Activated CD4-positive, alpha-beta T cell treated with anti-CD3 and anti-CD28 coated beads, Interleukin-2, Interleukin-4, amounts not matched to agents 100 ng/mL and 50 ng/mL, durations not matched to agents 16 hours and 8 hours (primary cell): ENCODE results near the gene VWA7.

Source experiments
- DNase-seq: peaks from one replicate; pipeline ENCODE4 v3.0.0-alpha.2; 2020; ENCODE audit warnings: low spot score

Gene VWA7

DNA sequence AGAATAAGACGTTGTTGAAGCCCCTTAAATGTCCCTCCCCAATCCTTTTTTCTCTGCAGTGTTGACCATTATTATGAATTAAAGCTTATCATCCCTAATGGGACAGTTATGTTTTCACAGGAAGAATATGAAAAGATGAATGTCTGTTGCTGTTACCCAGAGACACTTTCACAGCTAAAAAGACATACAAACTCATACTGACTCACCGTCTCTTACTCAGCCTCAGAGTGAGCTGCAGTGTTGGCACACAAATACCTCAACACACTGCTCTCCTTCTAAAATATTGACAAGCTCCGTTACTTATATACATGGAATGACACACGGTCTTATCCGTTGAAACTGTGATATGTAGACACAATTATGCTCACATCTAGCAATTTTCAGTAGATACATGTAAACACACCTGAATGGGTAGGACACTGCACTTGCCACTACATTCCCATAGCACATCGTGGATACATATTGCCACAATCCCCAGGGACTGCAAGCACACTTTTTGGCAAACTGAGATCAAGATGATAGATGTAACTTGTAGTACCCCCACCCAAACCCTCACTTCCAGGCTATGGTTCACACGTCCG, 24.3 kb downstream of the VWA7 start:
- DNase-seq: no peak

DNA sequence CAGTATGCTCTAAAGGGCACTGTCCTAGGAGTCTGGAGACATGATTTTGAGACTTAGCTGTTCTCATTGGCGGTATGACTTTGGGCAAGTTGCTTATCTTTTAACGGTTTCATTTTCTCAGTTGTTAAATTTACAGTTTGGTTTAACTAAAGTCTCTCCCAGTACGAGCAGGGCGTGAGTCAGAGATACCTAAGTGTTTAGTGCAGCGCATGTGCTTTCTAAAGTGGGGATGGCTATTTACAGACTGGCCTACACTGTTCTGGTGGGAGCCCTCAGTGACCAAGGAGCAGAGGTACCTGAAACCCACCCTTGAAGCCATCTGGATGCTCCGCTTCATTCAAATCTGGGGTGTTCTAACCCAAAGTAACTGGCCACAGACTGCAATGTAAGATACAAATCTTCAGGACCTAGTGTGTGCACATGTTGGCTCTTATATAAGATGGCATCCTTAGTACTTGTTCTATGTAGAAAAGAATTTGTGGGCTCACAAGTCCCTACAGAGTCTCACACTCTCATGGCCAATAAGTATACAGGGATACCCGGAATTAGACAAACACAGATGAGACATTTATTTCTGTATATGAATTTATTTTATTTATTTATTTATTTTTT, 26.6 kb downstream of the VWA7 start:
- no peak for DNase-seq

DNA sequence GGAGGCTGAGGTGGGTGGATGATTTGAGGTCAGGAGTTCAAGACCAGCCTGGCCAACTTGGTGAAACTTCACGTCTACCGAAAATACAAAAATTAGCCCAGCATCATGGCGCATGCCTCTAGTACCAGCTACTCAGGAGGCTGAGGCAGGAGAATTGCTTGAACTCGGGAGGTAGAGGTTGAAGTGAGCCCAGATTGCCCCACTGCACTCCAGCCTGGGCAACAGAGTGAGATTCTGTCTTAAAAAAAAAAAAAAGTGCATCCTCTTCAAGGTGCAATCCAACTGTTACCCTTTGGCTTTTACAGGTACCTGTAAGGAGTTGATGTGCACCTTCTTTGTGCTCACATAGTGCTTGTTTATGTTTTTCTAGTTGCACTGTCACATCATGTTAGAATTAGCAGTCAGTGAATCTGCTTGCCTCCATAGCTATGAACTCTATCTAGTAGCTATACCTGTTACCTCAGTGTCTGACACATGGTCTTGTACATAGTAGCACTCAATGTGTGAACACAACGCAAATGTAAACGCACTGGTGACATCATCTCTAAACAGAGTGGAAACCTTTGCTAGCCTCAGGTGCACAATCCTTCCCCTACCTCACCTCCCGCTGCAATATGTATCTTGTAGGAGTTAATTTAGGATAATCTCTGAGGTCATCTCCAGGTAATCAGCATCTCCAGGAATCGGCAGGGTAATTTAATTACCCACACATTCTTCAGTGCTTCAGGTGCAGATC, 27.7 kb downstream of the VWA7 start:
- DNase-seq: no peak

DNA sequence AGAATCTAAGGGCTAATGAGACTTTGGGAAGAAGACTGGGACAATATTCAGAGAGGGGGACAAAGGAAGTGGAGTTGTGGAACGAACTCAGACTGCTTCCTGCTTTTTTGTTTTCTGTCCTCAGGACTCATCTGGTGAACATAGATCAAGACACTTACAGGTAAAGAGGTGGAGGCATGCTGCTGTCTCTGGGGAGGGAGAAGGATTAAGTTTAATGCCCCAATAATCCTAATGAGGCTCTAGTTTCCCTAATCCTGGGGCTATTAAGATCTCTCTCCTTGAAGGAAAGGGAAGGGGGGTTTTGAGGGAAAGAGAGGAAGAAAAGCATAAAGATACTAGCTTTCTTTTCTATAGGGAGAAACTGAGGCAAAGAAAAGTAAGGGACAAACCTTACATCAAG, 32.7 kb downstream of the VWA7 start:
- DNase-seq: no peak

DNA sequence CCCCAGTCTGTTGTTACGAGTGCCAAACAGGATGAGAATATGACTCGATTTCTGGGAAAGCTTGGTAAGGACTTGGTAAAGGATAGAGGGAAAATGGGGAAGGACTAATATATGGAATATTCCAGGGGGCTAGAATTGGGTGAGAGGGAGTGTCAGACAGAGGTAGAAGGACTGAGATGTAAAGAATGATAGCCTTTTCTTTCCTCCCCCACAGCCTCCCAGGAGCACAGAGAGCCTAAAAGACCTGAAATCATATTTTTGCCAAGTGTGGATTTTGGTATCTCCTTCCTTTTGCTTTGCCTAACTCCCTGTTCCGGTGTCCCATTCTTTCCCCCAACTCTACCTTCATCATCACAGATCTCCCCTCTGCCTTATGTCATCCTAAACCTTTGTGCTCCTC, 34.2 kb downstream of the VWA7 start:
- DNase-seq: no peak

DNA sequence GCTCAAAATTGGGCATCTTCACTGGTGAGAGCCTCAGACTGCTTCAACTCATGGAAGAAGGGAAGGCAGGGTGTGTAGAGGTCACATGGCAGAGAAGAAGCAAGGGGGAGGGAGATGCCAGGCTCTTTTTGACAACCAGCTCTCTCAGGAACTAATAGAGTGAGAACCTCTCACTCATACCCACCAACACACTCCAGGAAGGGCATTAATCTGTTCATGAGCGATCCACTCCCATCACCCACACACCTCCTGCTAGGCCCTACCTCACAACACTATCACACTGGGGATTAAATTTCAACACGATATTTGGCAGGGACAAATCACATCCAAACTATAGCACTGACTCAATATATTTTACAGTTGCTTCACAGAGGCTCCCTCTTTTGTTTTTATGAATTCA, 35.3 kb downstream of the VWA7 start:
- no peak for DNase-seq

DNA sequence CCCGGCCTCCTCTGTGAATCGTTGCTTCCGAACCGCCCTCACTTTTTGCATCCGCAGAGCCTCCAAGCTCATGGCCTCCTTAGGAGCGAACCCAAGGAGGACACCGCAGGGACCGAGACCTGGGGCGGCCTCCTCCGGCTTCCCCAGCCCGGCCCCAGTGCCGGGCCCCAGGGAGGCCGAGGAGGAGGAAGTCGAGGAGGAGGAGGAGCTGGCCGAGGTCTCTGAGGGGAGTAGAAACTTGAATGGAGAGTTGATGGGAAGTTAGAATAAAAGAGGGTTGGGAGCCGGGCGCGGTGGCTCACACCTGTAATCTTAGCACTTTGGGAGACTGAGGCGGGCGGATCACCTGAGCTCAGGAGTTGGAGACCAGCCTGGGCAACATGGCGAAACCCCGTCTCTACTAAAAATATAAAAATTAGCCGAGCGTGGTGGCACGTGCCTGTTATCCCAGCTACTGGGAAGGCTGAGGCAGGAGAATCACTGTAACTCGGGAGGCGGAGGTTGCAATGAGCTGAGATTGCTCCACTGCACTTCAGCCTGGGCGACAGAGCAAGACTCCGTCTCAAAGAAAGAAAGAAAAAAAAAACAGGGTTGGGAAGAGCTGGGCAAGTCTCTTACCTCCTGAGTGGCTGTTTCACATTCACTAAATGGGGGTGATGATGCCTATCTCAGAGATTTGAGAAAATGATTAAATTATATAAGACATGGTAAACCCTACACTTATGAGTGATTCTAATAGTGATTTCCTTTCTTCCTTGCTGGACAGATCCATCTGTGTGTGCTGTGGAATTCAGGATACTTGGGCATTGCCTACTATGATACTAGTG, 36.5 kb downstream of the VWA7 start:
- peak; percentile 25 for DNase-seq

DNA sequence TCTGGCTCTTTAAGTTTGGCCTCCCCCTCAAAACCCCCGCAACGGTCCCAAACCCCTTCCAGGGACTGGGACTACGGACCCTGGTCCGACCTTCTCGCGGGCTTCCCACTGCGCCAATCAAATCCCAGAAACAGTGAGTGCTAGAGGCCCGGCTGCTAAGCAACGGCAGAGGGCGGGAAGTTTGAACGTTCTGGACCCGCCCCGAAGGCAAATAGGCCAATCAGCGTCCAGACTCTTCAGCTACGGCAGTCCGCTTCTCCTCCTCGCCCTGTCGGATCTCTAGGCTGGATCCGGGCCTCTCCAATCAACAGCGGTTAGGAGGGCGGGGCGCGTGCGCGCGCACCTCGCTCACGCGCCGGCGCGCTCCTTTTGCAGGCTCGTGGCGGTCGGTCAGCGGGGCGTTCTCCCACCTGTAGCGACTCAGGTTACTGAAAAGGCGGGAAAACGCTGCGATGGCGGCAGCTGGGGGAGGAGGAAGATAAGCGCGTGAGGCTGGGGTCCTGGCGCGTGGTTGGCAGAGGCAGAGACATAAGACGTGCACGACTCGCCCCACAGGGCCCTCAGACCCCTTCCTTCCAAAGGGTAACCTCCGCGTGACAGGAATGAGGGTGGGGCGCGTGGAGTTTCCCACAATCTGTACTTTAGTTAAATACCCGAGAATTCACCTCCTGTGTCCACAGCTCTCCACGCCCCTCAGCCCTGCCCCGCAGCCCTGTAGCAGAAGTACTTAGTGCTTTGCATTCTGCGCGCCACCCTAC, 37.3 kb downstream of the VWA7 start, which contains the start of gene MSH5:
TSS of gene MSH5 (plus strand) at position 367 of the 758 bp plus-strand sequence. CDS start 462 bp downstream, outside the sequence.
- DNase-seq: peak; percentile 100

DNA sequence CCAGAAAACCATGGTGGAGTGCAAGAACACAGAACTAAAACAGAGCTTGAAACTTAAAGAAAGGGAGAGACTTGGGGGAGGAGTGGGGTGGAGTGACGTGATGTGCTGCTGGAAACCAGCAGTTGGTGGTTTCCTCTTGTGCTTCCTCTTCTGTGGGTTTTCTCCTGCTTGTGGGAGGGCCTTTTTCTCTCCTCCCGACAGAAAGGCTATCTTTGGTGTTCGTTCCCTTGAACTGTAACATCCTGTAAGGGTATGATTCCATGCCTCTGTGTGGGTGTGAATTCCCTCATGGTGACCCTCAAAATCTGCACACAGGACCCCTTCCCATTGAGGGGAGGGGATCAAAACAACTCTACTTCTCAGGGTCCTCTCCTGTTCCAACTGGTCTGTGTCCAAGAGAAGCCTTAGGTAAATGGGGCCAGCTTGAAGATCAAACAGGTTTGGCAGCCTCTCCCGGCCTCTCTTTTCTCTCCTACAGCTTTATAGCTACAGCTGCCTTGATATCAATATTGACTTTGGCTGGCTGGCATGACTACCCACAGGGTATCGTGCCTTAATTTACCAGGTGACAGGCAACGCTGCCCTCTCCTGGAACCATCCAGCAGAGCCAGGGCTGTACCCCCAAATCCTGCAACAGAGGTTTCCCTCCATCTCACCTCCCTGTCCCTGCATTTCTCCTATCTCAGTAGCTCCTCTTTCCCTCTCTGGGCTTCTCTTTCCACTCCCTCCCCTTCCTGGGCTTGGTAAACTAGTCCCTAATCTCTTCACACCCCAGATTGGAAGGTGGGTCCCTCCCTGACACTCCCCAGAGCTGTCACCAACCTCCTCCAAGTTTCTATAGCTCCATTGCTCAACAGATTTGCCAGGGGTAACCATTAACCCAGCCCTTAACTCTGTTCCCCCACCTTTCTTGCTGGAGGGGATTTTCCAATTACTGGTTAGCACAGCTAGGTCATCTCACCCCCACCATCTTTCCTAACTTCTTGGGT, 38.8 kb downstream of the VWA7 start:
- peak; percentile 86 for DNase-seq

DNA sequence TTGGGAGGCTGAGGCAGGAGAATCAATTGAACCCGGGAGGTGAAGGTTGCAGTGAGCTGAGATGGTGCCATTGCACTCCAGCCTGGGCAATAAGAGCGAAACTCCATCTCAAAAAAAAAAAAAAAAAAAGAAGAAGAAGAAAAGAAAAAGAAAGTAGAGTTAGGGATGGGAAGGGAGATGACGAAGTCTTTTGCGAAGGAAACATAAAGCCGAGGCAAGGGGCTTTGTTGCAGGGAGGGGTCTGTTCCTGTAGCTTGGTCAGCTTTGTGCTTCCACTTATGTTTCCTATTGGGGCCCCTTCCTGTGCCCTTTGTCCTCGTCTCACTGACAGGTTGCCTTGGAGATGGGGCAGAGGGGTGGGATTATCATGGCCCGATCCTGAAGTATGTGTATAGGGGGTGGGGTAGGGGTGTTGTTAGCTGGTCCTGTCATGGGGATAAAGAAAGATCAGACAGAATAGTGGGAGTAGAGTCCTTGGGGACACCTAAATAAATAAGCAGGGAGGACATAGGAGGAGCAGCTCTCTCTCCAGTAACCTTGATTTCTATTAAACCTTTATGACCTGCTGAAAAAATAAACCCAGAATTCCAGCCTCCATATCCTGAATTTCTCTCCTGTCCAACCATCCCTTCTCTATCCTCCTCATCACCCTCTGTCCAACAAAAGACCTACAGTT, 39.7 kb downstream of the VWA7 start:
- DNase-seq: peak; percentile 35

DNA sequence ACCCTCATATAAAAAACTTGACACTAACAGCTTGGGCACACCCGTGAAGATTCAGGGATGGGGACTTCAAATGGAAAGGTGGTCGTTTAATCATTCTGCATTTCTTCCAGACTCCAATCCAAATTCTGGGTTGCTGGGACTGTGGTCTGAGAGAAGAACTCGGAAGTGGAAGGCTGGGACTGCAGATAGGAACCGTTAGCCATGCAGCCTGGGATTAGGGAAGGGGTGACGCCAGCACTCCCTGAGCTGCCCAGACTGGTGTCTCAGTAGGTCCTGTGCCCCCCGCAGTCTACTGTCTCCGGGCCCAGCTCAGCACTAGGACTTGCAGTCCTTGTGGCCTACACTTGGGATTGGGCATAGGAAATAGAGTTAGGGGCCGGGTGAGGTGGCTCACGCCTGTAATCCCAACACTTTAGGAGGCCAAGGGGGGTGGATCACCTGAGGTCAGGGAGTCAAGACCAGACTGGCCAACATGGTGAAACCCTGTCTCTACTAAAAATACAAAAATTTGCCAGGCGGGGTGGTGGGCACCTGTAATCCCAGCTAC, 40.3 kb downstream of the VWA7 start:
- DNase-seq: no peak

DNA sequence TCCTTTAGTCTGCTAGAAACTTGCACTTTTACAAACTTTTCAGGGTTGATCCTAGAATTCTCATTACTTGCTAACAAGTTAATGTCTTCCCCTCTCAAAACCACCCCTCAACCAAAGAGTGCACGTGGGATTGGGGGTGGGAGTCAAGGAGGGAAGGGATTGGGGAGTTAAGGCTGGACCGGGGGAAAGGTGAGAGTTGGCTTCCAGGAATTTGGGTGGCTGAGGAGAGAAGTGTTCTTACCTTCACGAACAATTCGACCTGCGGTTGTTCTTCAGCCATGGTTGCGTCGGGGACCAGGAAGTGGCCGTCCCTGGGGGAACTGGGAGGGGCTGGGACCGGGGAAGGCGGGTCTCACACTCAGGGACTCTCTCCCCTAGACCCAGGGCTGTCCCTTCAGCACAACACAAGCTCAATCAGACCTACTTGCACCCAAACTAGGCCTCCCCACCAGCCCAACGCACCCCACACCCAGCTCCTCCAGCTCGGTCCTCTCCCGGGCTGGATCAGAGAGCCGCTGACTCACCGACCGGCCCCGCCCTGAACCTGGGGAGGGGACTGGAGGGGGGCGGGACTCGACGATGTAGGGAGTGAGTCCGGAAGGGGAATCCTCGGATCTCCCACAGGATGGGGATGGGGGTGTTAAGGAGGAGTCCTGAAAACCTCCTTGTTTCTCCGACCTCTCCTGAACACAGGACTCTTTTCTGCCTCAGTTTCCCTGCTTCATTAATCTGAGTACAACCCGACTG, 40.9 kb downstream of the VWA7 start, which contains the start of gene CLIC1:
TSS of gene CLIC1 (minus strand) at position 510 of the 747 bp plus-strand sequence. CDS start at position 280, 230 bp downstream.
- DNase-seq: peak; percentile 86

DNA sequence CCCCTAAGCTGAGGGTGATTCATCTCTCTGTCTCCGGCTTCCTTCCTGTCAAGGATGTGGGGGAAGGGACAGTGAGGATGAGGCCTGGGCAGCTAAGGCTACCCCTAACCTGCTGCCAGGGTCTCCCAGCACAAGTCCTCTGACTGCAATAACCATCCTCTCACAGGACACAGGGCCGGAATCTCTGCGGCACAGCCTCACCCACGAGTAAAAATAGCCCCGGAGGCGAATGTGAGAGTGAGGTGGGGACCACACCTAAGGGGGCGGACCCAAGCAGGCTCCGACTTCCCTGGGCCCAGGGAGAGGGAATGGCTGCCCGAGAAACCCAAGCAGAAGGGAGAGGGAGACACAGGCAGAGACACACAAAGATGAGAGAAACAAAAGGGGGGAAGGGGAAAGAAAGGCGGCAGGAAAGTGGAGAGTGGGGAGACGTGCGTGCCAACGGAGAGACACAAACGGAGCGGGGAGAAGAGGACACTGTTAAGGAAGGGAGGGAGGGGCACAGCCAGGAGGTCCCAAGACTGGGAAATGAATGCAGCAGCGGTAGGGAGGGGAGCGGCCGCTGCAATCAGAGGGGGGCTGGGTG, 42.2 kb downstream of the VWA7 start:
- peak; percentile 82 for DNase-seq

DNA sequence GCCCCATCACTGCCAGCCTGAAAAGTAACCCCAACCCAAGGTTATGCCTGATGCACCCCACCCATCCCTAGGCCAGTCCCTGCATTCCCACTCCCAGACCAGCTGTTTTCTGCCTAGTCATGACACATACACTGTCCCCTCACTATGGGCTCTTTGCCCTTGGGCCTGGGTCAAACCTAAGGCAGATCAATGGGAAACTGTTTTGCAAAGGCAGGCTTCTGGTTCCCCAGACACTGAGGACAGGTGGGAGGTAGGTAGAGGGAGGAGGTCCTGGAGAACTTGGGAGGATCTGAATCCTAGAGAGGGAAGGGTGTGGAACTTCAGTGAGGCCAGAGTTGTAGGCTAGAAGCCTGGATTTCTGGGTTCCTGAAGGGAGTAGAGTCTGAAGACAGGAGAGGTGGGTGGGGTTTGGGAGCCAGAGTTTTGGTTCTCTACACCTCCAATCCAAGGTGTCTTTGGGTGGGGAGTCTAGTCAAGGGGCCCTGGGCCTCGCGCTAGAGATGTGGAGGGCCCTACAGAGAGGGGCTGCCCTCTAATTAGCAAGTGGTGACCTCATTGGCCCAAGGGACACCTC, 42.8 kb downstream of the VWA7 start:
- no peak for DNase-seq

DNA sequence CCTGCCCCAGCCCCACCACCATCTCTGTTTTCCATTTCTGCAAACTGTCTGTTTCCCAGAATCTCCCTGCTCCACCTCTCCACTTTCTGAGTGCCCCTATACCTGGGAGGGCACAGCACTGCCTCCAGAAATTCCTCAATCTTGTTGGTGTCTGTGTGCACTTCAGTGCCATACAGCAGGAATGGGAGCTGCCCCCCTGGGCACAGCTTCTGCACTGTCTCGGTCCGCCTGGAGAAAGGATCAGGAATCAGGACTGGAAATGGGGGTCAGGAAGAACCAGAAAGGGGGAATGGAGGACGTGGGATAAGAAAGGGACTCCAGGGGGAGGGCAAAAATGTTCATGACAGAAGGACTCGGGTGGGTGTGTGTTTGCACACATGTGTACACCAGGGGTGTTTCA, 43.4 kb downstream of the VWA7 start:
- no peak for DNase-seq

DNA sequence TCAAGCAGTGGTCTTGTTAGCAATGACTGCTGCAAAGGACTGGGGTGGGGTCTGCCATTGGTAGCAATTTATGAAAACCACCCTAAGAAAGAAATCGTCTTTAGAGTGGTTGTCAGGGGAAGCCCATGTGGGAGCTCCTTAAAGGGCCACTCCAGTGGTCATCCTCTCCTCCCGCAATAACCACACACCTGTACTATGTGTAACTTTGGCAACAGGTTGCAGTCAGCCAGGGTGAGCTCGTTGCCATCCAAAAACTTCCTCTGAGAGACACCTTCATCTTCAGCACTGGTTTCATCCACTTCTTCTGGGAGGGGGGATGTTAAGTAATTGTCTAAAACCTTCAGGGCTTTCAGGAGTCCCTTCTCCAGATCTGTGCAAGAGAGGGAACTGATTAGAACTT, 45.1 kb downstream of the VWA7 start:
- DNase-seq: no peak

DNA sequence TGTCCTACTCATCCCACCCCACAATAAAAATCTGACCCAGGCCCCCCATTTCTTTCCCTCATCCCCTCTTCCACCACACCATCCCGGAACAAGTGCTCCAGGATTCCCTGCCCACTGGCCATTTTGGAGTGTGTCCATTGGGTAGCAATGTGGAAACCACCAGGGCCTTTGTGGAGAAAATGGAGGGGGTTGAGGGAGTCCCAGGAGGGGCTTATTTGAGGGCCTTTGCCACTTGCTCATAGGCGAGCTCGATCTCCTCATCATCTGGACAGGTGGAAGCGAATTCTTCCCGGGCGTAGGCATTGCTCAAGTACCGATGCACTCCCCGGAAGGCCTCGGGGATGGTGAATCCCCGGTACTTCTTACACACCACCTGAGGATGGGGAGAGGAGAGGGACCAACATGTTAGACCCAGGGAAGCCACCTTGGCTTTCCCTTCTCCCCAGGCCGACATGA, 46.5 kb downstream of the VWA7 start:
- DNase-seq: no peak
